Measurements from ENCODE around the gene LRRC49.

- TF ChIP-seq CTCF (conservative IDR thresholded peaks at IDR 0.05; ENCODE audit: low read length) (no peak), EZH2phosphoT487 (IDR thresholded peaks at IDR 0.05; ENCODE audit: borderline replicate concordance) (no peak)
Observed at GRCh38 chr15:71049706-71050422, 157.2 kb downstream of the LRRC49 start.

Data from Loucy (cell line).